Upper lobe of right lung (tissue), 1 donor: ENCODE results near the gene CD8A. TPM values are rescaled to one million over a fixed set of nuclear protein-coding genes. Genes with fewer than 3 reads are reported as not detected.
"Not testable (repeated sequence)": the region's sequence is repeated elsewhere in the genome, so short reads cannot be mapped to it uniquely, and the experiment has no call there.

Experiments
- ATAC-seq: fragments of 200-7000 bp; cut with Tn5 transposase; one replicate; pipeline ENCODE4 v1.9.1; 2020; ENCODE audit warnings: mild to moderate bottlenecking, moderate library complexity
- DNase-seq: peaks from one replicate; pipeline ENCODE4 v3.0.0-alpha.2; 2020
- H3K27ac ChIP-seq: fragments of 200-600 bp; one replicate; pipeline ENCODE4 v1.8.0; 2022
- H3K27me3 ChIP-seq: fragments of 200-600 bp; one replicate; pipeline ENCODE4 v1.8.0; 2022; ENCODE audit warnings: mild to moderate bottlenecking
- H3K36me3 ChIP-seq: fragments of 200-600 bp; one replicate; pipeline ENCODE4 v1.8.0; 2022
- H3K4me1 ChIP-seq: fragments of 200-600 bp; one replicate; pipeline ENCODE4 v1.8.0; 2022
- H3K4me3 ChIP-seq: fragments of 200-600 bp; one replicate; pipeline ENCODE4 v1.8.0; 2022; ENCODE audit warnings: mild to moderate bottlenecking
- H3K9me3 ChIP-seq: fragments of 200-600 bp; one replicate; pipeline ENCODE4 v1.8.0; 2022
- CTCF ChIP-seq: fragments of 200-600 bp; IDR thresholded peaks from one replicate; pipeline ENCODE4 v1.8.0; 2022; ENCODE audit warnings: antibody characterized with exemption
- intact Hi-C: fragments of 100-400 bp; cut with DNase I; formaldehyde crosslinking; loops from one replicate; pipeline ENCODE4 v1.11.0; 2022
- long read RNA-seq: library from polyadenylated mRNA; unstranded; transcript quantifications from one replicate; pipeline ENCODE4 v2.0.0, GENCODE V29; 2021
- total RNA-seq: library from RNA; stranded (reverse); fragmentation: NEBNext Ultra II Directional; extraction: Animal tissue kit (Norgen Biotek cat#: 25700); gene quantifications from one replicate; pipeline ENCODE4 v1.2.1, GENCODE V29; 2021
- donor health status: DM: no; HTN: yes; CAD: no; lungs with severe emphysema.

CD8A gene
- 7.4 TPM for total RNA-seq
- long read RNA-seq, transcript CD8A-201 (6 exons, 2,873 nt): major isoform, 7 of 13 reads
- long read RNA-seq, partial matches to known transcripts: 2 of 13 reads
- long read RNA-seq, other reads (novel, unspliced or antisense): 2 of 13 reads

- Histone ChIP-seq H3K4me1 (peaks cover 20% of the 10 kb centered on the region), H3K36me3 (no peaks in the 10 kb centered on the region), H3K4me3 (peak within 1 kb of the TSS; percentile 36), H3K27ac (peak within 1 kb of the TSS; percentile 17), H3K9me3 (no peaks in the 10 kb centered on the region), H3K27me3 (peaks cover 57% of the 10 kb centered on the region)
- TF ChIP-seq CTCF: no peak
- ATAC-seq: peak; percentile 20
- no peak for DNase-seq
- intact Hi-C loops: no loop called here
Measured at GRCh38 chr2:86790676-86791572, at the start of gene CD8A. Gene CD8A (minus strand): TSS chr2:86790913. CDS start chr2:86790825, 88 bp downstream.

- intact Hi-C loops, H3K27ac ChIP-seq, H3K4me3 ChIP-seq, H3K9me3 ChIP-seq, ATAC-seq, H3K36me3 ChIP-seq, H3K4me1 ChIP-seq, DNase-seq, H3K27me3 ChIP-seq: not testable (repeated sequence)
Measured at GRCh38 chr2:86839871-86840548, 49.3 kb upstream of the CD8A start.

GRCh38 chr2:86839455-86839854, 48.7 kb upstream of the CD8A start:
- H3K4me3 ChIP-seq, H3K36me3 ChIP-seq, H3K4me1 ChIP-seq, H3K9me3 ChIP-seq, intact Hi-C loops, H3K27ac ChIP-seq, H3K27me3 ChIP-seq, DNase-seq, ATAC-seq: not testable (repeated sequence)

GRCh38 chr2:86837714-86838113, 47.0 kb upstream of the CD8A start:
- not testable (repeated sequence) for H3K27ac ChIP-seq

GRCh38 chr2:86836915-86837695, 46.4 kb upstream of the CD8A start:
- H3K9me3 ChIP-seq, H3K4me3 ChIP-seq, H3K36me3 ChIP-seq, intact Hi-C loops, H3K27me3 ChIP-seq, H3K27ac ChIP-seq, H3K4me1 ChIP-seq: not testable (repeated sequence)
- peak; percentile 74 for DNase-seq
- peak; percentile 88 for ATAC-seq

More at GRCh38 chr2:86837714-86838113, 47.0 kb upstream of the CD8A start:
- ATAC-seq, H3K36me3 ChIP-seq, H3K9me3 ChIP-seq, DNase-seq, H3K27me3 ChIP-seq, intact Hi-C loops, H3K4me3 ChIP-seq, H3K4me1 ChIP-seq: not testable (repeated sequence)

- H3K9me3 ChIP-seq, H3K4me3 ChIP-seq, ATAC-seq, intact Hi-C loops, DNase-seq, H3K27me3 ChIP-seq, H3K36me3 ChIP-seq, H3K27ac ChIP-seq, H3K4me1 ChIP-seq: not testable (repeated sequence)
Measured at GRCh38 chr2:86835548-86835889, 44.8 kb upstream of the CD8A start.

- H3K4me1 ChIP-seq: no peaks in the 10 kb centered on the region
- H3K27ac ChIP-seq: no peak overlapping the region
- ATAC-seq: no peak
- DNase-seq: no peak
- no peaks in the 10 kb centered on the region for H3K9me3 ChIP-seq
- TF ChIP-seq CTCF: no peak
- H3K36me3 ChIP-seq: no peaks in the 10 kb centered on the region
- no peaks in the 10 kb centered on the region for H3K27me3 ChIP-seq
- no peak overlapping the region for H3K4me3 ChIP-seq
- intact Hi-C loops: no loop called here
Measured at GRCh38 chr2:86833315-86833714, 42.6 kb upstream of the CD8A start.
